DND-41 (cell line): Measurements from ENCODE around the gene TOX2.

ENCODE experiments used
- ATAC-seq: fragments of 200-7000 bp; cut with Tn5 transposase; 3 replicates; pipeline ENCODE4 v1.9.1; 2021; ENCODE audit warnings: low read depth; ENCODE audit not compliant: insufficient read depth
- DNase-seq: peaks from one replicate; pipeline ENCODE4 v3.0.0-alpha.2; 2020
- H2AFZ ChIP-seq: 2 replicates; pipeline ENCODE4 v1.6.0; 2012; ENCODE audit warnings: low read depth, low read length
- H3K27ac ChIP-seq: 2 replicates; pipeline ENCODE4 v1.5.1; 2012; ENCODE audit warnings: low read length, inconsistent platforms
- H3K27me3 ChIP-seq: fragments of 200-600 bp; sonication (generic); 2 replicates; pipeline ENCODE4 v1.6.0; 2012; ENCODE audit warnings: low read length, mild to moderate bottlenecking, inconsistent platforms; ENCODE audit not compliant: insufficient read depth, poor library complexity
- H3K36me3 ChIP-seq: 2 replicates; pipeline ENCODE4 v1.5.1; 2012; ENCODE audit warnings: low read length, inconsistent platforms; ENCODE audit not compliant: insufficient read depth
- H3K4me1 ChIP-seq: 2 replicates; pipeline ENCODE4 v1.5.1; 2012; ENCODE audit warnings: mild to moderate bottlenecking, low read length; ENCODE audit not compliant: insufficient read depth
- H3K4me2 ChIP-seq: 2 replicates; pipeline ENCODE4 v1.6.0; 2012; ENCODE audit warnings: mild to moderate bottlenecking, moderate library complexity, low read length, inconsistent platforms; ENCODE audit not compliant: insufficient read depth
- H3K4me3 ChIP-seq, 2 experiments: fragments of 200-600 bp in 1 of 2; shearing (Covaris generic) in 1 of 2; 2 replicates each; pipeline ENCODE4 v1.5.1; 2012 to 2016; ENCODE audit warnings: inconsistent platforms in 2 of 2, low read length in 2 of 2, mild to moderate bottlenecking in 2 of 2, low read depth in 1 of 2, moderate library complexity in 1 of 2
- H3K79me2 ChIP-seq: 2 replicates; pipeline ENCODE4 v1.6.0; 2012; ENCODE audit warnings: low read length, inconsistent platforms; ENCODE audit not compliant: insufficient read depth
- H3K9ac ChIP-seq: 2 replicates; pipeline ENCODE4 v1.6.0; 2012; ENCODE audit warnings: low read depth, mild to moderate bottlenecking, inconsistent platforms, low read length, moderate library complexity
- H3K9me3 ChIP-seq: 2 replicates; pipeline ENCODE4 v1.5.1; 2012; ENCODE audit warnings: low read length, moderate library complexity, mild to moderate bottlenecking, inconsistent platforms; ENCODE audit not compliant: insufficient read depth, severe bottlenecking
- H4K20me1 ChIP-seq: 2 replicates; pipeline ENCODE4 v1.6.0; 2012; ENCODE audit warnings: low read length; ENCODE audit not compliant: insufficient read depth
- CTCF ChIP-seq: IDR thresholded peaks from 2 replicates; pipeline ENCODE4 v1.5.1; 2012; ENCODE audit warnings: borderline replicate concordance, low read length, moderate library complexity, mild to moderate bottlenecking; ENCODE audit not compliant: poor library complexity, severe bottlenecking; ENCODE audit errors: extremely low read depth
- EZH2 ChIP-seq: IDR thresholded peaks from 3 replicates; pipeline ENCODE4 v1.6.1; 2012; ENCODE audit warnings: borderline replicate concordance, low read depth, mild to moderate bottlenecking, moderate library complexity, low read length, inconsistent platforms; ENCODE audit not compliant: severe bottlenecking

The TOX2 gene

GRCh38 chr20:43996240-43996930 is 81.7 kb downstream of the TOX2 start:
- Histone ChIP-seq H3K9me3 (no peaks in the 10 kb centered on the region), H3K36me3 (no peaks in the 10 kb centered on the region), H4K20me1 (no peaks in the 10 kb centered on the region), H3K4me3 (no peak overlapping the region), H3K27ac (no peak overlapping the region), H3K4me2 (no peak overlapping the region), H3K4me1 (no peaks in the 10 kb centered on the region), H3K79me2 (no peaks in the 10 kb centered on the region), H3K9ac (no peak overlapping the region), H2AFZ (no peak overlapping the region), H3K27me3 (peaks cover 6% of the 10 kb centered on the region)
- DNase-seq (no peak), ATAC-seq (no peak)
- TF ChIP-seq CTCF (no peak), EZH2 (no peak)

GRCh38 chr20:43999848-44000247 is 85.2 kb downstream of the TOX2 start:
- H3K27me3 ChIP-seq: peaks cover 6% of the 10 kb centered on the region
- no peak for DNase-seq
- TF ChIP-seq CTCF (no peak), EZH2 (no peak)
- H3K79me2 ChIP-seq: no peaks in the 10 kb centered on the region
- H2AFZ ChIP-seq: no peak overlapping the region
- H3K27ac ChIP-seq: no peak overlapping the region
- H3K4me1 ChIP-seq: no peaks in the 10 kb centered on the region
- no peaks in the 10 kb centered on the region for H3K9me3 ChIP-seq
- H4K20me1 ChIP-seq: no peaks in the 10 kb centered on the region
- H3K9ac ChIP-seq: no peak overlapping the region
- no peak overlapping the region for H3K4me3 ChIP-seq
- no peak for ATAC-seq
- no peaks in the 10 kb centered on the region for H3K36me3 ChIP-seq
- H3K4me2 ChIP-seq: no peak overlapping the region

- H3K4me2 ChIP-seq: no peak overlapping the region
- no peak for ATAC-seq
Observed at GRCh38 chr20:44001667-44002596, 87.3 kb downstream of the TOX2 start.

More at GRCh38 chr20:44001667-44002596, 87.3 kb downstream of the TOX2 start:
- DNase-seq: no peak
- no peaks in the 10 kb centered on the region for H3K4me1 ChIP-seq
- TF ChIP-seq CTCF: no peak
- no peak for TF ChIP-seq EZH2
- H3K27ac ChIP-seq: no peak overlapping the region
- H3K79me2 ChIP-seq: no peaks in the 10 kb centered on the region
- H4K20me1 ChIP-seq: no peaks in the 10 kb centered on the region
- no peaks in the 10 kb centered on the region for H3K36me3 ChIP-seq
- no peak overlapping the region for H3K4me3 ChIP-seq
- H3K9ac ChIP-seq: no peak overlapping the region
- no peaks in the 10 kb centered on the region for H3K9me3 ChIP-seq
- peaks cover 6% of the 10 kb centered on the region for H3K27me3 ChIP-seq
- H2AFZ ChIP-seq: no peak overlapping the region
